Measurements from ENCODE around the gene PRKAR1B. TPM values are rescaled to one million over a fixed set of nuclear protein-coding genes. Genes with fewer than 3 reads are reported as not detected.

Gene PRKAR1B
- polyA plus RNA-seq, 1 of the 3 experiments (the other 2 are of a cell fraction), result 63.7 TPM

- no peak for TF ChIP-seq FOXM1 (IDR thresholded peaks at IDR 0.05; ENCODE audit: low read depth)
These were observed 21.4 kb upstream of the PRKAR1B start (continued) for GRCh38 chr7:748446-748845.

GRCh38 chr7:747186-747585 is 20.1 kb upstream of the PRKAR1B start:
- Histone ChIP-seq H3K9me2 (no peaks in the 10 kb centered on the region), H3K4me2 (no peak overlapping the region), H3K36me3 (replicated peaks in 1 of 2; ENCODE audit: control insufficient read depth in 1 of 2, insufficient read depth in 2 of 2, low read length in 1 of 2) (peaks cover 25 to 30% of the 10 kb centered on the region in 2 experiments), H4K20me1 (ENCODE audit: insufficient read depth) (peaks cover 12% of the 10 kb centered on the region; the same call in 1 of the 2 replicates), H3K4me1 (ENCODE audit: control insufficient read depth in 1 of 2, insufficient read depth in 2 of 2, low read depth in 1 of 2, low read length in 1 of 2) (peaks cover 0 to 21% of the 10 kb centered on the region in 2 experiments; a peak in 2 of 4 replicates), H3K27ac (ENCODE audit: low read depth in 2 of 2, low read length in 1 of 2) (no peak overlapping the region), H3K9me3 (no peaks in the 10 kb centered on the region), H3K4me3 (ENCODE audit: low read depth in 2 of 2, low read length in 1 of 2) (no peak overlapping the region), H3F3A (replicated peaks; ENCODE audit: insufficient read depth) (peaks cover 10% of the 10 kb centered on the region), H3K9ac (no peak overlapping the region), H3K27me3 (ENCODE audit: insufficient read depth) (no peaks in the 10 kb centered on the region), H2AFZ (ENCODE audit: low read depth) (no peak overlapping the region), H3K79me2 (ENCODE audit: insufficient read depth) (peaks cover 42% of the 10 kb centered on the region)
- POLR2A ChIA-PET, result no interaction called here
- 95% methylated on average over 12 of the region's 12 CpGs for WGBS (ENCODE audit: low lambda C conversion rate)
- CTCF ChIA-PET, result no interaction called here
- no peak for DNase-seq
- TF ChIP-seq USF2 (IDR thresholded peaks at IDR 0.05; ENCODE audit: borderline replicate concordance, low read depth, low read length), result no peak
- TF ChIP-seq ELF1 (IDR thresholded peaks at IDR 0.05), result no peak
- no peak for TF ChIP-seq RAD21 (IDR thresholded peaks at IDR 0.05; ENCODE audit: low read length)
- TF ChIP-seq POLR2AphosphoS5 (IDR thresholded peaks at IDR 0.05; ENCODE audit: low read depth, low read length), result no peak
- TF ChIP-seq FOXJ3 (CRISPR knock-in tag; IDR thresholded peaks at IDR 0.05), result no peak
- TF ChIP-seq RXRA (IDR thresholded peaks at IDR 0.05; ENCODE audit: borderline replicate concordance, low read depth), result no peak
- no peak for TF ChIP-seq GATA2 (CRISPR knock-in tag; IDR thresholded peaks at IDR 0.05)
- TF ChIP-seq MEF2A (IDR thresholded peaks at IDR 0.05; ENCODE audit: borderline replicate concordance, low read depth), result no peak
- TF ChIP-seq CHD2 (IDR thresholded peaks at IDR 0.05; ENCODE audit: low read length, partially characterized antibody), result no peak
- TF ChIP-seq YY1 (IDR thresholded peaks at IDR 0.05; ENCODE audit: low read depth), result no peak
- TF ChIP-seq FOSL2 (IDR thresholded peaks at IDR 0.05; ENCODE audit: borderline replicate concordance, low read depth), result no peak
- TF ChIP-seq ZBTB33 (IDR thresholded peaks at IDR 0.05; ENCODE audit: borderline replicate concordance, low read depth), result no peak
- no peak for TF ChIP-seq RFX5 (IDR thresholded peaks at IDR 0.05; ENCODE audit: low read length)
